SK-N-SH (cell line): ENCODE measurements around the gene ZEB2. TPM values are rescaled to one million over a fixed set of nuclear protein-coding genes. Genes with fewer than 3 reads are reported as not detected.

Experiments
- CTCF ChIA-PET: fragments of 300-600, 350-600 bp; formaldehyde crosslinking; extraction: SDS; loops from one replicate; lab custom pipeline; 2021; lab: Yijun Ruan, JAX
- POLR2A ChIA-PET: fragments of 350-600 bp; sonication (Branson Sonifier 250); formaldehyde crosslinking; extraction: SDS; loops from one replicate; lab custom pipeline; 2020; ENCODE audit warnings: antibody characterized with exemption, inconsistent platforms; lab: Yijun Ruan, JAX
- DNase-seq: peaks from one replicate; pipeline ENCODE4 v3.0.0; 2012
- H2AFZ ChIP-seq: fragments of 200-600 bp; sonication (generic); 2 replicates; pipeline ENCODE4 v1.8.1; 2016; ENCODE audit warnings: antibody characterized with exemption, mild to moderate bottlenecking, low read depth
- H3F3A ChIP-seq: fragments of 200-600 bp; sonication (generic); replicated peaks from 2 replicates; pipeline ENCODE3; 2016; ENCODE audit warnings: antibody characterized with exemption, mild to moderate bottlenecking; ENCODE audit not compliant: insufficient read depth
- H3K27ac ChIP-seq, 2 experiments: fragments of 200-500 bp in 1 of 2; fragments of 200-600 bp in 1 of 2; sonication (Bioruptor generic) in 1 of 2; sonication (generic), shearing (Covaris generic) in 1 of 2; 2 replicates each; pipeline versions ENCODE4 v1.5.1 to v1.6.1; 2014 to 2016; ENCODE audit warnings: low read depth in 2 of 2, inconsistent platforms in 1 of 2, low read length in 1 of 2, mild to moderate bottlenecking in 1 of 2, mixed read lengths in 1 of 2
- H3K27me3 ChIP-seq: fragments of 200-600 bp; sonication (generic), shearing (Covaris generic); 2 replicates; pipeline ENCODE4 v1.6.1; 2016; ENCODE audit warnings: mixed run types; ENCODE audit not compliant: insufficient read depth
- H3K36me3 ChIP-seq, 2 experiments: fragments of 200-500 bp in 1 of 2; fragments of 200-600 bp in 1 of 2; sonication (Bioruptor generic) in 1 of 2; sonication (generic) in 1 of 2; replicated peaks in 1 of 2; 2 replicates each; pipeline versions ENCODE3 to v1.5.1; 2014 to 2016; ENCODE audit warnings: low read length in 1 of 2, mild to moderate bottlenecking in 1 of 2; ENCODE audit not compliant: insufficient read depth in 2 of 2, control insufficient read depth in 1 of 2
- H3K4me1 ChIP-seq, 2 experiments: fragments of 200-500 bp in 1 of 2; fragments of 200-600 bp in 1 of 2; sonication (Bioruptor generic) in 1 of 2; sonication (generic), shearing (Covaris generic) in 1 of 2; 2 replicates each; pipeline versions ENCODE4 v1.5.1 to v1.6.1; 2014 to 2016; ENCODE audit warnings: low read depth in 1 of 2, low read length in 1 of 2, mixed run types in 1 of 2; ENCODE audit not compliant: insufficient read depth in 2 of 2, control insufficient read depth in 1 of 2
- H3K4me2 ChIP-seq: fragments of 200-600 bp; sonication (generic), shearing (Covaris generic); 2 replicates; pipeline ENCODE4 v1.6.1; 2017; ENCODE audit warnings: mixed run types
- H3K4me3 ChIP-seq, 2 experiments: fragments of 200-500 bp in 1 of 2; fragments of 200-600 bp in 1 of 2; sonication (Bioruptor generic) in 1 of 2; sonication (generic), shearing (Covaris generic) in 1 of 2; 2 replicates each; pipeline versions ENCODE4 v1.5.1 to v1.8.1; 2014 to 2016; ENCODE audit warnings: low read depth in 2 of 2, inconsistent platforms in 1 of 2, low read length in 1 of 2, mild to moderate bottlenecking in 1 of 2, mixed read lengths in 1 of 2, moderate library complexity in 1 of 2
- H3K79me2 ChIP-seq: fragments of 200-600 bp; sonication (generic); 2 replicates; pipeline ENCODE4 v1.8.1; 2017; ENCODE audit warnings: mild to moderate bottlenecking; ENCODE audit not compliant: insufficient read depth
- H3K9ac ChIP-seq: fragments of 200-600 bp; sonication (generic); 2 replicates; pipeline ENCODE4 v1.6.1; 2017; ENCODE audit warnings: mixed run types
- H3K9me2 ChIP-seq: fragments of 200-600 bp; sonication (generic); 2 replicates; pipeline ENCODE4 v1.6.1; 2017; ENCODE audit warnings: mixed run types
- H3K9me3 ChIP-seq: fragments of 200-600 bp; sonication (generic); 2 replicates; pipeline ENCODE4 v1.6.1; 2017; ENCODE audit warnings: mixed run types, mild to moderate bottlenecking, moderate library complexity
- H4K20me1 ChIP-seq: fragments of 200-600 bp; sonication (generic); 2 replicates; pipeline ENCODE4 v1.6.1; 2017; ENCODE audit warnings: mild to moderate bottlenecking, mixed run types; ENCODE audit not compliant: insufficient read depth
- MXI1 ChIP-seq: IDR thresholded peaks from 2 replicates; pipeline ENCODE4 v1.6.1; 2012; ENCODE audit warnings: mild to moderate bottlenecking, low read depth, low read length, improper control_type of control experiment
- POLR2AphosphoS5 ChIP-seq: IDR thresholded peaks from 2 replicates; pipeline ENCODE4 v1.6.1; 2012; ENCODE audit warnings: low read depth, low read length
- WGBS: methylation state at CpG from one replicate; pipeline ENCODE4 v1.1.6; 2017; ENCODE audit warnings: low lambda C conversion rate; 5-methylcytosine and 5-hydroxymethylcytosine counted together
- polyA plus RNA-seq, 3 experiments: library from polyadenylated mRNA; depleted of rRNA; stranded (reverse); fragments of >200 nt; gene quantifications; 2 replicates each; pipeline ENCODE4 v1.2.3, GENCODE V29; 2012
- TF ChIP-seq, protein P1 (sequence below): fragments of 150-350 bp; IDR thresholded peaks from 2 replicates; pipeline ENCODE4 v1.6.1; 2017; ENCODE audit warnings: antibody characterized with exemption, low read length, low read depth, borderline replicate concordance
- TF ChIP-seq, protein P2 (sequence below): IDR thresholded peaks from 2 replicates; pipeline ENCODE4 v1.6.1; 2012; ENCODE audit warnings: mild to moderate bottlenecking, low read depth, low read length, moderate library complexity

The ZEB2 gene
- polyA plus RNA-seq, 1 of the 3 experiments (the other 2 are of a cell fraction), result 16.3 TPM

DNA sequence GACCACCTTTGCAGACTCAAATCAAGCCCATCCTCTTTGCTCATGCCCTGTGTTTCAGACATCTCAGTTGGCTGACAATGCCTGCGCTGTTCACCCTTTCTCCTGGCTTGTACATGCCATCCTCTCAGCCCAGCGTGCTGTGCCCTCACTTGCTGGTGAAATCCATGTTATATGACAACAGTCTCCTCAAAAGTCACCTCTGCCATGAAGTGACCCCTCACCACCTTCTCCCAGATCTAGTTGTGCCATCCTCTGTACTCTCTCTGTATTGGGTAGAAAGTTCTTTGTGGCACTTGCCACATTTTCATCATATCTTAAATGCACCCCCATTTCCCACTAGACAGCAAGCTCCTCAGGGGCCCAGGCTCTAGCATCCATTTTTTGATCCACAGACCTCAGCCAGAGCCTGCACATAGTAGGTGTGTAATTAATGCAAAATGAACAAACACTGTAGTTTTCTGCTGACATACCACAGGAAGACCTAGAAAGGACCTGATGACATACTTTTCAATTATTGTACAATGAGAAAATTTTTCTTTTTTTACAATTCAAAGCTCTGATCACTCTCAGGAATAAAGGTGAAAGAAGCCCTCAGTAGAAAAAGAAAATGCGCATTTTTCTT lies 22.8 kb downstream of the ZEB2 start (continued):
- no peak for TF ChIP-seq MXI1

DNA sequence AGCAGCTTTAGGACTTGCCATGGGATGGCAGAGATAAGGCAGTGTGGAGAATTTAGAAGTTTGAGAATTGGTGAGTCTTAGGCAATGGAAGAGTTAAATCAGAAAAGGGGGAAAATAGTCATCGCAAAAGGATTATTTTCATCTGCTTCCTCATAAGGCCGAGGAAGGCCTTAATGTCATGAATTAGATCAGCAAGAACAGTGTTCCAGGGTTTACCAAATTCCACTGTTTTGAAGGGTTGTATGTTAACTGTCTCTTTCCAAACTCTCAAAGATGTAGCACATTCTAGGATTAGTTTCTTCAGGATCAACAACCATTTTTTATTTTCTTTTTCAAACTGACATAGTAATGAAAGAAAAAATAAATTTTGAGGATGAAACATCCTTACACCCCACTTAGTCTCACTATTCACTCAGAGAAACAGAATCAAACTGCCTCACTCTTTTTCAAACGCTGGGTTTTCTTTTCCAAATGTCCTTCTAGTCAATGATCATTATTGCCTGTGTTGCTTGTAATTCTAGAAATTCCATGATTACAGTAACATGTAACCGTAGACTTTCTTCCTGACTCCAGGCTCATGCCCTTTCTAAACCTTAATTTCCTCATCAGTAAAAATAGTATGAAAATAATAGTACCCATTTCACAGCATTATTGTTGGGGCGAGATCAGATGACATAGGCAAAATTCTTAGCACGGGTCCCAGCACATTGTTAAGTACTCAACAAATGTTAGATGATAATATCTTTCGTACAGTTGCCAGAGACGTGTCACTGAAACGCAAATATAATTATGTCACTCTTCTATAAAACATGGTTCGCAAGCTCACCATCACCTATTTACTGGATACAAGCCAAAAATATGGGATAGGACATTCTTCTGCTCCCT lies 23.6 kb downstream of the ZEB2 start:
- Histone ChIP-seq H4K20me1 (peaks cover 61% of the 10 kb centered on the region), H3K9me3 (no peaks in the 10 kb centered on the region), H3K9me2 (no peaks in the 10 kb centered on the region), H3K27me3 (no peaks in the 10 kb centered on the region), H3K36me3 (peaks cover 5 to 34% of the 10 kb centered on the region in 2 experiments), H3K4me1 (peaks cover 15 to 24% of the 10 kb centered on the region in 2 experiments), H3F3A (peaks cover 7% of the 10 kb centered on the region), H3K4me2 (no peak overlapping the region), H2AFZ (no peak overlapping the region), H3K27ac (peak overlapping the region; percentile 27 to 50; a peak in 3 of 4 replicates), H3K4me3 (no peak overlapping the region), H3K79me2 (peaks cover 93% of the 10 kb centered on the region), H3K9ac (no peak overlapping the region)
- no peak for TF ChIP-seq MXI1
- TF ChIP-seq, protein P1, sequence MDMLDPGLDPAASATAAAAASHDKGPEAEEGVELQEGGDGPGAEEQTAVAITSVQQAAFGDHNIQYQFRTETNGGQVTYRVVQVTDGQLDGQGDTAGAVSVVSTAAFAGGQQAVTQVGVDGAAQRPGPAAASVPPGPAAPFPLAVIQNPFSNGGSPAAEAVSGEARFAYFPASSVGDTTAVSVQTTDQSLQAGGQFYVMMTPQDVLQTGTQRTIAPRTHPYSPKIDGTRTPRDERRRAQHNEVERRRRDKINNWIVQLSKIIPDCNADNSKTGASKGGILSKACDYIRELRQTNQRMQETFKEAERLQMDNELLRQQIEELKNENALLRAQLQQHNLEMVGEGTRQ, result no peak
- TF ChIP-seq, protein P2, sequence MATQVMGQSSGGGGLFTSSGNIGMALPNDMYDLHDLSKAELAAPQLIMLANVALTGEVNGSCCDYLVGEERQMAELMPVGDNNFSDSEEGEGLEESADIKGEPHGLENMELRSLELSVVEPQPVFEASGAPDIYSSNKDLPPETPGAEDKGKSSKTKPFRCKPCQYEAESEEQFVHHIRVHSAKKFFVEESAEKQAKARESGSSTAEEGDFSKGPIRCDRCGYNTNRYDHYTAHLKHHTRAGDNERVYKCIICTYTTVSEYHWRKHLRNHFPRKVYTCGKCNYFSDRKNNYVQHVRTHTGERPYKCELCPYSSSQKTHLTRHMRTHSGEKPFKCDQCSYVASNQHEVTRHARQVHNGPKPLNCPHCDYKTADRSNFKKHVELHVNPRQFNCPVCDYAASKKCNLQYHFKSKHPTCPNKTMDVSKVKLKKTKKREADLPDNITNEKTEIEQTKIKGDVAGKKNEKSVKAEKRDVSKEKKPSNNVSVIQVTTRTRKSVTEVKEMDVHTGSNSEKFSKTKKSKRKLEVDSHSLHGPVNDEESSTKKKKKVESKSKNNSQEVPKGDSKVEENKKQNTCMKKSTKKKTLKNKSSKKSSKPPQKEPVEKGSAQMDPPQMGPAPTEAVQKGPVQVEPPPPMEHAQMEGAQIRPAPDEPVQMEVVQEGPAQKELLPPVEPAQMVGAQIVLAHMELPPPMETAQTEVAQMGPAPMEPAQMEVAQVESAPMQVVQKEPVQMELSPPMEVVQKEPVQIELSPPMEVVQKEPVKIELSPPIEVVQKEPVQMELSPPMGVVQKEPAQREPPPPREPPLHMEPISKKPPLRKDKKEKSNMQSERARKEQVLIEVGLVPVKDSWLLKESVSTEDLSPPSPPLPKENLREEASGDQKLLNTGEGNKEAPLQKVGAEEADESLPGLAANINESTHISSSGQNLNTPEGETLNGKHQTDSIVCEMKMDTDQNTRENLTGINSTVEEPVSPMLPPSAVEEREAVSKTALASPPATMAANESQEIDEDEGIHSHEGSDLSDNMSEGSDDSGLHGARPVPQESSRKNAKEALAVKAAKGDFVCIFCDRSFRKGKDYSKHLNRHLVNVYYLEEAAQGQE, result no peak
- TF ChIP-seq POLR2AphosphoS5, result no peak
- ChIA-PET CTCF (interaction anchor here (1.0 kb wide), 1 partner anchor 47 kb away, joined by 3 read pairs; no protein-coding TSS in a partner anchor), POLR2A (no interaction called here)
- 81% methylated on average over 10 of the region's 10 CpGs for WGBS
- DNase-seq, result no peak
